Endothelial cell of umbilical vein (primary cell): Measurements from ENCODE around the gene ST3GAL5.

ENCODE experiments used
- EZH2 ChIP-seq: IDR thresholded peaks from 2 replicates; pipeline ENCODE4 v1.6.1; 2012; ENCODE audit warnings: borderline replicate concordance, low read depth, mild to moderate bottlenecking, moderate library complexity, low read length, inconsistent platforms; ENCODE audit not compliant: severe bottlenecking
- FOS ChIP-seq: IDR thresholded peaks from 2 replicates; pipeline ENCODE4 v1.6.1; 2011; ENCODE audit warnings: mild to moderate bottlenecking, low read length, moderate library complexity, borderline replicate concordance; ENCODE audit not compliant: insufficient read depth
- JUN ChIP-seq: IDR thresholded peaks from 2 replicates; pipeline ENCODE4 v1.6.1; 2011; ENCODE audit warnings: borderline replicate concordance, low read depth; ENCODE audit not compliant: insufficient read length, insufficient read depth
- POLR2A ChIP-seq: IDR thresholded peaks from 2 replicates; pipeline ENCODE4 v1.6.1; 2012; ENCODE audit warnings: low read depth, mild to moderate bottlenecking, control low read depth, low read length
- TF ChIP-seq, protein P1 (sequence below), 2 donors: IDR thresholded peaks; 1 replicate in 1 of 2; 2 replicates in 1 of 2; pipeline ENCODE4 v1.5.1; 2011; ENCODE audit warnings: low read length in 2 of 2, mild to moderate bottlenecking in 2 of 2, moderate library complexity in 2 of 2, control low read depth in 1 of 2, inconsistent platforms in 1 of 2, low read depth in 1 of 2; ENCODE audit not compliant: insufficient read depth in 1 of 2; ENCODE audit errors: extremely low read depth in 1 of 2

DNA sequence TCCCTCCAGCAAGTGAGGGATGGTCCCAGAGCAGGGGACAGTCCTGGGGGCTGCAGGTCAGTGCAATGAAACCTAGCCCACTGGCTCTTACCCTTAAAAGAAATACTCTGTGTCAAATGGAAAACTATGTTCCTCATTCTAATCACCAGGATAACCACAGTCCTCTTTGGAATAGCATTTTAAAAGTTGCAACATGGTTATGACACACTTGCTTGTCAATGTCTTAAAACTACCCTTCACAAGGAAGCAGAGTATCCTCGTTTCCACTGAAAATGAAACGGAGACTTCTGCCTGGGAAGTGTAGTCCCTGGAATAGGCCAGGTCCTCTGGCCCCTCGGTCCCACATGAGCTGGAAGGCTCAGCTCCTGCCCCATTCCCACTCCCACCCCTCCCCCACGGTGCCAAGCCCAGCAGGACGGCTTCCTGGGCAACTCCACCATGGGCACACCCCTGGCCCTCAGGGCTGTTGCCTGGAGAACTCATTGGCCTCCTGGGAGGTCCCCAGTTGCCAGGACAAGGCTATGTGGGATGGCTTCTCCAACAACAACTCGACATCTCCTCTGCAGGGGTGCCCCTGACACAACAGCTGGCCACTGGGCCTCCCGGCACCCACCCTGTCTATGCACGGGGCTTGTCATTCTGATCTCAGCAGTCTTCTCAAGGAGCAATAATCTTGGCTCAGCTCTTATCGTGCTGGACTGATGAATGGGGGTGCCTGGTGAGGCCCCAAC is 38.3 kb upstream of the ST3GAL5 start:
- TF ChIP-seq, protein P1, sequence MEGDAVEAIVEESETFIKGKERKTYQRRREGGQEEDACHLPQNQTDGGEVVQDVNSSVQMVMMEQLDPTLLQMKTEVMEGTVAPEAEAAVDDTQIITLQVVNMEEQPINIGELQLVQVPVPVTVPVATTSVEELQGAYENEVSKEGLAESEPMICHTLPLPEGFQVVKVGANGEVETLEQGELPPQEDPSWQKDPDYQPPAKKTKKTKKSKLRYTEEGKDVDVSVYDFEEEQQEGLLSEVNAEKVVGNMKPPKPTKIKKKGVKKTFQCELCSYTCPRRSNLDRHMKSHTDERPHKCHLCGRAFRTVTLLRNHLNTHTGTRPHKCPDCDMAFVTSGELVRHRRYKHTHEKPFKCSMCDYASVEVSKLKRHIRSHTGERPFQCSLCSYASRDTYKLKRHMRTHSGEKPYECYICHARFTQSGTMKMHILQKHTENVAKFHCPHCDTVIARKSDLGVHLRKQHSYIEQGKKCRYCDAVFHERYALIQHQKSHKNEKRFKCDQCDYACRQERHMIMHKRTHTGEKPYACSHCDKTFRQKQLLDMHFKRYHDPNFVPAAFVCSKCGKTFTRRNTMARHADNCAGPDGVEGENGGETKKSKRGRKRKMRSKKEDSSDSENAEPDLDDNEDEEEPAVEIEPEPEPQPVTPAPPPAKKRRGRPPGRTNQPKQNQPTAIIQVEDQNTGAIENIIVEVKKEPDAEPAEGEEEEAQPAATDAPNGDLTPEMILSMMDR (IDR thresholded peaks at IDR 0.05; ENCODE audit: extremely low read depth in 1 of 2, insufficient read depth in 1 of 2, low read depth in 1 of 2, low read length in 2 of 2) = no peak
- TF ChIP-seq EZH2 = no peak
- TF ChIP-seq POLR2A = no peak
- no peak for TF ChIP-seq JUN
- TF ChIP-seq FOS = no peak
